GM21390 (cell line): Measurements from ENCODE around the gene FZR1.
"Not testable (repeated sequence)": the region's sequence is repeated elsewhere in the genome, so short reads cannot be mapped to it uniquely, and the experiment has no call there.

Experiments used
- ATAC-seq: cut with Tn5 transposase; IDR thresholded peaks from one replicate; pipeline ENCODE4 v1.9.1; 2021; ENCODE audit not compliant: unreplicated experiment

FZR1 gene

GRCh38 chr19:3565139-3565538 is 59.0 kb downstream of the FZR1 start:
- no peak for ATAC-seq

- ATAC-seq = not testable (repeated sequence)
Observed at GRCh38 chr19:3570042-3570441, 63.9 kb downstream of the FZR1 start.

GRCh38 chr19:3570606-3571011 is 64.5 kb downstream of the FZR1 start:
- ATAC-seq = no peak

DNA sequence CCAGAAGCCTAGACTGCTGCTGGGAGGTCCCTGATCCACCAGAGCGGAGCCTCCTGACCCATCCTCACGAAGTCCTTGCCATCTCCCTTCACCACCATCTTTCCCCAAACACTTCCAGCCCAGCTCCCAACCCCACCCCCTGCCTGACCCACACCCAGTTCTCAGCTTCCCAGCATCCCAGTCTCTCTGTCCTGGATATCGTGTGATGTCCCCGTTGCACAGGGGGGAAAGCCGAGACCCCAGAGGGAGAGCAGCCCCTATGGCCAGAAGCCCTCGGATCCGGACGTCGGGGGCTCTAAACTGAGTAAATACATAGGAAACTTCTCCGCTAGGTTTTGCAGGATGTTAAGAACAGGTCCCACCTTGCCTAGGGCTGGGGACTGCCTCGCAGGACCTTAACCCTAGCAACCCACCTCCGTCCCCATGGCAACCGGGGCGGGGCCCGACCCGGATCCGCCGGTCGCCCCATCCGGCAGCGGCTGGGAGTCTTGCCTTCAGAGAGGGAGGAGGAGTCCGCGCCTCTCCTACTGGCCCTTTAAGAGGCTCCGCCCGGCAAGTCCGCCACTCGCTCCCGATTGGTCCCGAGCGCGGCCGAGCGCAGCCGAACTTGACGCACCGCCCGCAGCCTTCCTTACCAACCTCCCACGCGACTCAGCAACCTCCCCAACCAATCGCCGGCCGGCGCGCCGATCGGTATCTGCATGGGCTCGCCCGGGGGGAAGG is 66.2 kb downstream of the FZR1 start:
- ATAC-seq = peak; percentile 87

DNA sequence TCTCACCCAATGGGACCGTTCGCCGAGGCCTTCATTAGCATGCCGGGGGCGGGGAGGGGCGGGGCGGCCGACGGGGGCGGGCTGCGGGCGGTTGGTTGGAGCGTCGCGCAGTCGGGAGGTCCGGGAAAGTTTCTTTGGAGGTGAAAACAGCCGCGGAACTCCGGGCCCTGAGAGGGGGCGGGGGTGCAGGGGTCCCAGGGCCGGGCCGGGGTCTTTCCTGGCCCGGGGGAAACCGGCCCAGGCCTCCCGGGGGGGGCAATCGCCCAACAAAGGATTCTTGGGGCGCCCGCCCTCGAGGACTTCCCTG is 66.7 kb downstream of the FZR1 start, which contains the start of gene HMG20B:
TSS of gene HMG20B (plus strand) at position 90 of the 307 bp plus-strand sequence. CDS start 366 bp downstream, outside the sequence.
- ATAC-seq = no peak

DNA sequence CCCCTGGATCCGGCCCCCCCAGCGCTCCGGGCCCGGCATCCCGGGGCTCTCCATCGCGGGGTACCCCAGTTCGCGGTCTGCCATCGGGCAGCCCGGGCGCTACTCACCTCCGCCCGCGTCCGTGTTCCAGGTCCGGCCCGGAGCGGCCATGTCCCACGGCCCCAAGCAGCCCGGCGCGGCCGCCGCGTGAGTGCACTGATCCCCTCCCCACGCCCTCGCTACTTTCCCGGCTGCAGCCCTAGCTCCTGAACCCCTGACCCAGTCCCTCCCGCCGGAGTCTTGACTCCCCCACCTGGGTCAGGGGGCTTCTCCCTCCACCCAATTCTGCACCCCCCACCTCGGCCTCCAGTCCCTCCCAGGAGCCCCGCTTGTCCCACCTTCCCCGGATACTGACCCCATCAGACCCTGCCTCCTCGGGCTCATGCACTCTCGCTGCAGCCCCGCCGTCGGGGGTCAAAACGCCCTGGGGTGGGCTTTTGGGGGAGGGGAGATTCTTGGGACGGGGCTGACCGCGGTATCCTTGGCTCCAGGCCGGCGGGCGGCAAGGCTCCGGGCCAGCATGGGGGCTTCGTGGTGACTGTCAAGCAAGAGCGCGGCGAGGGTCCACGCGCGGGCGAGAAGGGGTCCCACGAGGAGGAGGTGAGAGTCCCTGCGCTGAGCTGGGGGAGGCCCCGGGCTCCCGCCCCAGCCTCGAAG is 67.2 kb downstream of the FZR1 start:
- no peak for ATAC-seq

DNA sequence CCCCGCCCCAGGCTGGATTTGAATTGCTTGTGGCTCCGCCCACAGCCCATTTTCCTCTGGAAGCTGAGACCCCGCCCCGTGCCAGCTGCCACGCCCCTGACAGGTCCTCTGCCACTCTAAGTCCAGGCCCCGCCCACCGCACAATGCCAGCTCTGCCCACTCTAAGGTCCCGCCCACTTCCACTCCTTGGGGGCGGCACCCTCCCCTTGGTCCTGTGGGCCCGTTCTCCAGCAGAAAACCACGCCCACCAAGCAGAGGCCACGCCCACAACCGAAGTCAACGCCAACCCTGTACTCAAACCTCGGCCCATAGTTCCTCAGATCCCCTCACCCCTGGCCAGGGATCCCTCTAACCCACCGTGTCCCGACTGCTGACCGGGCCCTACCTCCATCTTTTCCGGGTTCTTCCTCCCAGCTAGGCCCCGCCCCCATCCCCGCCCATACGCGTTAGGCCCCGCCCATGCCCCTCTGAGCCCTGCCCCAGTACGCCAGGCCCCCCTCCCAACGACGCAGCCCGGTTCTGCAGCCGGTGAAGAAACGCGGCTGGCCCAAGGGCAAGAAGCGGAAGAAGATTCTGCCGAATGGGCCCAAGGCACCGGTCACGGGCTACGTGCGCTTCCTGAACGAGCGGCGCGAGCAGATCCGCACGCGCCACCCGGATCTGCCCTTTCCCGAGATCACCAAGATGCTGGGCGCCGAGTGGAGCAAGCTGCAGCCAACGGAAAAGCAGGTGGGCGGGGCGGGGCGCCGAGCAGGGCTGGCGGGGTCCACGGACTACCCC is 67.9 kb downstream of the FZR1 start:
- ATAC-seq = no peak

DNA sequence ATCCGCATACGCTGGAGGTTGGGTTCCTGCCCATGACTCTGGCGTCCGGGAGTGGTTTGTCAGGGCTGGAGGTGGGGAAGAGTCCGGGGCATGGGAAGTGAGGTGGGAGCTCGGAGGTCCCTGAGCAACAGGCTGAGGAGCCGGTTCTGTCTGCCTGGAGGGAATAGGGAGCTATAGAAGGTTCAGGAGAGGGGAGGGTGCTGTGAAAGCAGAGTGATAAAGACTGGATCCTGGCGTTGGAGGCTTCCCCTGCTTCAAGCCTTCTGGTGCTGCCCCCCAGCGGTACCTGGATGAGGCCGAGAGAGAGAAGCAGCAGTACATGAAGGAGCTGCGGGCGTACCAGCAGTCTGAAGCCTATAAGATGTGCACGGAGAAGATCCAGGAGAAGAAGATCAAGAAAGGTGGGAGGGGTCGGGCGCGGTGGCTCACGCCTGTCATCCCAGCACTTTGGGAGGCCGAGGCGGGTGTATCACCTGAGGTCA is 69.2 kb downstream of the FZR1 start:
- no peak for ATAC-seq

DNA sequence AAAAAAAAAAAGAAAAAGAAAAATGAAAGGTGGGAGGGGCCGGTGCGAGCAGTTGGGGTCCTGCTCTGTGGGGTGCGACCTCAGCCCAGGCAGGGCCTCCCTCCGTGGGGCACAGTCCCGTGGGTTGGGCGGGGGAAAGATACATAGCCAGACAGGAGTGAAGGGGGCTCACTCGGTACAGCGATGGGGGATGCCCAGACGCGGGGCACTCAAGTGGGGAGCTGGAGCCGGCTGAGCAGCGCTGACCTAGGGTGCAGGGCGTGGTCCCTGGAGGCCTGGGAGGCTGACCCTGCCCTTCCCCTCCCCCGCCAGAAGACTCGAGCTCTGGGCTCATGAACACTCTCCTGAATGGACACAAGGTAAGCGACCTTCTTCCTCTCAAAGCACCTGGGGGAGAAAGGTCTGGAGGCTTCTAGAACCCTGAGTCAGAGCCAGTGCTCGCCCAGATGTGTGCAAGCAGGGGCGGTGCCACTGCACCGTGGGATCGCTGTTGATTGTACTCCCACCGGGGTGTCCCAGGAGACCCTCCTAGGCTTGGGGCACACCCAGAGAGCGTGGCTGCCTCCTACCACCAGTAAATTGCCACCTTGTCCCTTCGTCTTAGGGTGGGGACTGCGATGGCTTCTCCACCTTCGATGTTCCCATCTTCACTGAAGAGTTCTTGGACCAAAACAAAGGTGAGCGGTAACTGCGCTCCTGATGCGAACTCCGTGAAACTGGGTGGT is 70.0 kb downstream of the FZR1 start:
- ATAC-seq = no peak

- no peak for ATAC-seq
Observed at GRCh38 chr19:3576696-3577443, 70.8 kb downstream of the FZR1 start.

DNA sequence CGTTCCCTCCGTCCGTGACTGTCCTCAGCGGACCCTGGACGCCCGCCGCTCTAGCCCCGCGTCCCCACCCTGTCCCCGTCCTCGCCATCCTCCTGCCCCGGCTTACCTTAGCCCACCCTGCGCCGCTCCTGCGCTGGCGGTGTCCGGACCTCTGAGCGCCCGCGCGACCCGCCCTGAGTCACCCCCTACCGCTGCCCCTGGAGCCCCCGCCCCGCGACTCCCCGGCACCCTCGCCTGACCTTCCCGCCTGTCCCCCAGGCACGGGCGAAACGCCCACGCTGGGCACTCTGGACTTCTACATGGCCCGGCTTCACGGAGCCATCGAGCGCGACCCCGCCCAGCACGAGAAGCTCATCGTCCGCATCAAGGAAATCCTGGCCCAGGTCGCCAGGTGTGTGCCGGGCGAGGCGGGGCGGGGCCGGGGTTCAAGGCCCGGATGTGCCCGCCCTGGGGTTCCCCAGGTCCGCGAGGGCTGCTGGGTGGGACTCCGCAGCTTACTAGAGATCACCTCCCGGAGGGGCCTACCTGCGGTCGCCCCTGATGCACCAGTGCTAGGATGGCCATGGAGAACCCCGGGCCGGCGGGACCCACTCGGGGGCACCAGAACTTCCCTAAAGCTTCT is 71.7 kb downstream of the FZR1 start:
- ATAC-seq = no peak

DNA sequence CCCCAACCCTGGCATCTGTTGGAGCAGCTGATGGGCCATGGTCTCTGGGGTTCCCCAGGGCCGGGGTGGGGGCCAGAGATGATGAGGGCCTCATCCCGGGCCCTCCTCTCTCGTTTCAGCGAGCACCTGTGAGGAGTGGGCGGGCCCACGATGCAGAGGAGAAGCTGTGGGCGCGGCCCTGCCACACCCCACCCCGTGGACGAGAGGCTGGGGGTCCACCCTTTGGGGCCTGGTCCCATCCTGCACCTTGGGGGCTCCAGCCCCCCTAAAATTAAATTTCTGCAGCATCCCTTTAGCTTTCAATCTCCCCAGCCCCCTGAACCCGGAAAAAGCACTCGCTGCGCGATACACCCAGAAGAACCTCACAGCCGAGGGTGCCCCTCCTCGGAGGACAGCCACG is 72.3 kb downstream of the FZR1 start:
- no peak for ATAC-seq

GRCh38 chr19:3580156-3580934 is 74.2 kb downstream of the FZR1 start:
- no peak for ATAC-seq

DNA sequence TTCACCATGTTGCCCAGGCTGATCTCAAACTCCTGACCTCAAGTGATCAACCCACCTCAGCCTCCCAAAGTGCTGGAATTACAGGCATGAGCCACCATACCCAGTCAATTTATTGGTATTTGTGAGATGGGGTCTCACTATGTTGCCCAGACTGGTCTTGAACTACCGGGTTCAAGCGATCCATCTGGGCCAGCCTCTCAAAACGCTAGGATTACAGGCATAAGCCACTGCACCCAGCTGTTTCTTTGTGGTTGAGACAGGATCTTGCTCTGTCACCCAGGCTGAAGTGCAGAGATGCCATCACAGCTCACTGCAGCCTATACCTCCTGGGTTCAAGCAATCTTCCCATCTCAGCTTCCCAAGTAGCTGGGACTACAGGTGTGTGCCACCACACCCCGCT is 75.7 kb downstream of the FZR1 start:
- not testable (repeated sequence) for ATAC-seq

GRCh38 chr19:3584036-3584802 is 78.1 kb downstream of the FZR1 start:
- not testable (repeated sequence) for ATAC-seq

DNA sequence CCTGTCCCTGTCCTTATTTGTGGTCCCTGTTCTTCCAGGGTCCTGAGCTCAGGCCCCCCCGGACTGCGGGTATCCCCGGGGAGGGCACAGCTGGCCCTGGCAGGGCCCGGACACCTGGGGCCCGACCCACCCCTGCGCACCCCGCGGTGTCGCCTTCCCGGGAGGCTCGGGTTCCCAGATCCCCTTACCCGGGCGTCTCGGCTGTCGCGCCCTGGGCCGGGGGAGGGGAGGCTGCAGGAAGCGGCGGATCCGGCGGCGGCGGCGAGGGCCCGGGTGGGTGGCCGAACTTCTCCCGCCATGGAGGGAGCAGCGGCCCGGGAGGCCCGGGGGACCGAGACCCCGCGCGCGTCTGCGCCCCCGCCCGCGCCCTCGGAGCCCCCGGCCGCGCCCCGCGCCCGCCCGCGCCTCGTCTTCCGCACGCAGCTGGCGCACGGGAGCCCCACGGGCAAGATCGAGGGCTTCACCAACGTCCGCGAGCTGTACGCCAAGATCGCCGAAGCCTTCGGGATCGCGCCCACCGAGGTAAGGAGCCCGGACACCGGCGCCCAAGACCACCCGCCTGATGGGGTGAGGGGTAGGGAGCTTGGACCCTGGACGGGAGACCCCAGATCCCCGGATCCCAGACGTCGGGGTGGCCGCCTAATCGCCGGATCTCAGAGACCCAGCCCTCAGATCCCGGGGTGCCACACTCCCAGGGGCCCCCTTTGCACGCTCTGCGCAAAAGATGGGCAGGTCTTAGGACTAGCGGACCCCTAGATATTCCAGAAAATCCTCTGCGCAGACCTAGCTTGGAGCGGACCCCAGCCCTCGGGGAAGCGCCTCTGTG is 79.4 kb downstream of the FZR1 start, which contains the start of gene GIPC3:
TSS of gene GIPC3 (plus strand) at position 178 of the 826 bp plus-strand sequence. CDS start at position 298, 120 bp downstream.
- no peak for ATAC-seq

GRCh38 chr19:3586127-3586626 is 80.1 kb downstream of the FZR1 start:
- ATAC-seq = no peak
